Keratinocyte (primary cell): ENCODE data around the gene RYR2. TPM values are rescaled to one million over a fixed set of nuclear protein-coding genes. Genes with fewer than 3 reads are reported as not detected.

ENCODE experiments used
- DNase-seq: peaks from one replicate; pipeline ENCODE4 v3.0.0-alpha.2; 2011; ENCODE audit warnings: low read depth, missing footprints, low spot score
- FAIRE-seq: peaks from 2 replicates; lab custom pipeline; 2011; peaks lifted over from hg19 to GRCh38; lab: Jason Lieb, UNC
- H2AFZ ChIP-seq: 2 replicates; pipeline ENCODE4 v1.6.0; 2012; ENCODE audit warnings: low read length, control low read depth, inconsistent platforms; ENCODE audit not compliant: control insufficient read depth
- H3K27ac ChIP-seq: 2 replicates; pipeline ENCODE4 v1.5.1; 2011; ENCODE audit warnings: low read length; ENCODE audit not compliant: control insufficient read depth, insufficient read depth
- H3K27me3 ChIP-seq: 3 replicates; pipeline ENCODE4 v1.6.0; 2011; ENCODE audit warnings: low read length; ENCODE audit not compliant: control insufficient read depth, insufficient read depth; ENCODE audit errors: extremely low read depth
- H3K36me3 ChIP-seq, 2 experiments: 2 replicates in 1 of 2; 3 replicates in 1 of 2; pipeline ENCODE4 v1.5.1; 2011; ENCODE audit warnings: low read length in 2 of 2, mild to moderate bottlenecking in 1 of 2; ENCODE audit not compliant: control insufficient read depth in 2 of 2, insufficient read depth in 2 of 2; ENCODE audit errors: extremely low read depth in 1 of 2
- H3K4me1 ChIP-seq: 3 replicates; pipeline ENCODE4 v1.5.1; 2011; ENCODE audit warnings: low read length; ENCODE audit not compliant: control insufficient read depth, insufficient read depth; ENCODE audit errors: extremely low read depth
- H3K4me2 ChIP-seq: 3 replicates; pipeline ENCODE4 v1.6.0; 2011; ENCODE audit warnings: low read depth, low read length; ENCODE audit not compliant: control insufficient read depth, insufficient read depth; ENCODE audit errors: extremely low read depth
- H3K4me3 ChIP-seq, 3 experiments: fragments of 200-600 bp in 1 of 3; sonication (generic) in 1 of 3; 2 replicates in 2 of 3; 3 replicates in 1 of 3; pipeline ENCODE4 v1.5.1; 2011 to 2016; ENCODE audit warnings: low read length in 3 of 3, mild to moderate bottlenecking in 3 of 3, control low read depth in 2 of 3, inconsistent platforms in 1 of 3, low read depth in 1 of 3, mixed read lengths in 1 of 3, mixed run types in 1 of 3, moderate library complexity in 1 of 3; ENCODE audit not compliant: control insufficient read depth in 2 of 3, insufficient read depth in 2 of 3; ENCODE audit errors: extremely low read depth in 1 of 3
- H3K79me2 ChIP-seq: 2 replicates; pipeline ENCODE4 v1.6.0; 2012; ENCODE audit warnings: low read length; ENCODE audit not compliant: control insufficient read depth, insufficient read depth
- H3K9ac ChIP-seq: 3 replicates; pipeline ENCODE4 v1.6.0; 2011; ENCODE audit warnings: low read length; ENCODE audit not compliant: control insufficient read depth, insufficient read depth; ENCODE audit errors: extremely low read depth
- H3K9me1 ChIP-seq: 3 replicates; pipeline ENCODE4 v1.6.0; 2011; ENCODE audit warnings: low read length; ENCODE audit not compliant: control insufficient read depth, insufficient read depth; ENCODE audit errors: extremely low read depth
- H3K9me3 ChIP-seq: 2 replicates; pipeline ENCODE4 v1.5.1; 2012; ENCODE audit warnings: low read depth, low read length; ENCODE audit not compliant: control insufficient read depth
- H4K20me1 ChIP-seq: 3 replicates; pipeline ENCODE4 v1.6.0; 2011; ENCODE audit warnings: low read length; ENCODE audit not compliant: control insufficient read depth, insufficient read depth; ENCODE audit errors: extremely low read depth
- CTCF ChIP-seq, 3 experiments: IDR thresholded peaks in 1 of 3; conservative IDR thresholded peaks in 1 of 3; optimal IDR thresholded peaks in 1 of 3; 2 replicates in 2 of 3; 3 replicates in 1 of 3; pipeline versions ENCODE3 to v1.5.1; 2011; ENCODE audit warnings: low read length in 3 of 3, mild to moderate bottlenecking in 3 of 3, moderate library complexity in 2 of 3, control low read depth in 1 of 3, inconsistent platforms in 1 of 3; ENCODE audit not compliant: insufficient read depth in 2 of 3; ENCODE audit errors: extremely low read depth in 1 of 3
- EZH2 ChIP-seq: IDR thresholded peaks from one replicate; pipeline ENCODE4 v1.6.1; 2012; ENCODE audit warnings: inconsistent platforms, mild to moderate bottlenecking, low read length, moderate library complexity
- dilution Hi-C: fragments of 300-500 bp; cut with MboI; formaldehyde crosslinking; loops from one replicate; pipeline ENCODE4 v1.7.0; 2020; ENCODE audit warnings: low sequenced_read_pairs; ENCODE audit not compliant: extremely low pct_ligation_motif_present
- polyA plus RNA-seq, 5 experiments: library from polyadenylated mRNA; depleted of rRNA in 3 of 5; stranded (reverse) in 3 of 5; stranded (forward) in 1 of 5; unstranded in 1 of 5; fragments of >200 nt; gene quantifications; 1 replicate in 1 of 5; 2 replicates in 3 of 5; 3 replicates in 1 of 5; pipeline versions ENCODE4 v1.2.1 to v1.2.3, GENCODE V29; 2011 to 2012; ENCODE audit warnings: missing spikeins in 2 of 5, low read depth in 1 of 5, low replicate concordance in 1 of 5

RYR2 gene
- polyA plus RNA-seq, 1 donor (not counting 4 experiments of a cell fraction or from before 2014, with no cell fraction given), result 0.05 TPM

- H4K20me1 ChIP-seq, result no peaks in the 10 kb centered on the region
- H3K79me2 ChIP-seq, result no peaks in the 10 kb centered on the region
- no peak overlapping the region for H3K9ac ChIP-seq
- H3K27me3 ChIP-seq, result no peaks in the 10 kb centered on the region
- no peaks in the 10 kb centered on the region for H3K9me3 ChIP-seq
- no peak overlapping the region for H3K4me2 ChIP-seq
- H2AFZ ChIP-seq, result no peak overlapping the region
- no peak overlapping the region for H3K4me3 ChIP-seq
- TF ChIP-seq CTCF (optimal IDR thresholded peaks at IDR 0.05 in 1 of 3, IDR thresholded peaks at IDR 0.05 in 1 of 3, conservative IDR thresholded peaks at IDR 0.05 in 1 of 3; ENCODE audit: extremely low read depth in 1 of 3, insufficient read depth in 2 of 3, low read length in 3 of 3) (no peak), EZH2 (no peak)
- dilution Hi-C loops, result no loop called here
- DNase-seq, result no peak
- H3K36me3 ChIP-seq, result no peaks in the 10 kb centered on the region
- no peaks in the 10 kb centered on the region for H3K4me1 ChIP-seq
- no peak for FAIRE-seq
- no peaks in the 10 kb centered on the region for H3K9me1 ChIP-seq
- H3K27ac ChIP-seq, result no peak overlapping the region
These were observed 671.9 kb downstream of the RYR2 start for GRCh38 chr1:237713916-237714315.

- Histone ChIP-seq H3K27me3 (no peaks in the 10 kb centered on the region), H3K27ac (no peak overlapping the region), H3K4me2 (no peak overlapping the region), H3K4me3 (no peak overlapping the region), H2AFZ (no peak overlapping the region), H3K36me3 (no peaks in the 10 kb centered on the region), H3K79me2 (no peaks in the 10 kb centered on the region), H3K9me1 (no peaks in the 10 kb centered on the region), H3K4me1 (no peaks in the 10 kb centered on the region), H3K9me3 (no peaks in the 10 kb centered on the region), H4K20me1 (no peaks in the 10 kb centered on the region), H3K9ac (no peak overlapping the region)
- dilution Hi-C loops, result no loop called here
- TF ChIP-seq EZH2, result no peak
- TF ChIP-seq CTCF (optimal IDR thresholded peaks at IDR 0.05 in 1 of 3, IDR thresholded peaks at IDR 0.05 in 1 of 3, conservative IDR thresholded peaks at IDR 0.05 in 1 of 3; ENCODE audit: extremely low read depth in 1 of 3, insufficient read depth in 2 of 3, low read length in 3 of 3), result no peak
- DNase-seq, result no peak
- no peak for FAIRE-seq
These were observed 675.1 kb downstream of the RYR2 start for GRCh38 chr1:237717106-237717505.
